Osteocyte (in vitro differentiated cells): Measurements from ENCODE around the gene NUP133. TPM values are rescaled to one million over a fixed set of nuclear protein-coding genes. Genes with fewer than 3 reads are reported as not detected.
"Not testable (repeated sequence)": the region's sequence is repeated elsewhere in the genome, so short reads cannot be mapped to it uniquely, and the experiment has no call there.

Experiments
- DNase-seq: peaks from one replicate; pipeline ENCODE4 v3.0.0; 2021; ENCODE audit warnings: mixed read lengths; ENCODE audit not compliant: unreplicated experiment; ENCODE audit errors: extremely low spot score
- H3K27ac Mint-ChIP-seq: one replicate; pipeline ENCODE4 v1.8.0; 2021; ENCODE audit warnings: mild to moderate bottlenecking, mixed read lengths; ENCODE audit not compliant: unreplicated experiment
- H3K27me3 Mint-ChIP-seq: one replicate; pipeline ENCODE4 v1.8.0; 2021; ENCODE audit warnings: mixed read lengths; ENCODE audit not compliant: unreplicated experiment
- H3K36me3 Mint-ChIP-seq: one replicate; pipeline ENCODE4 v1.8.0; 2021; ENCODE audit warnings: mixed read lengths; ENCODE audit not compliant: unreplicated experiment
- H3K4me1 Mint-ChIP-seq: one replicate; pipeline ENCODE4 v1.8.0; 2021; ENCODE audit warnings: mixed read lengths; ENCODE audit not compliant: unreplicated experiment
- H3K4me3 Mint-ChIP-seq: one replicate; pipeline ENCODE4 v1.8.0; 2021; ENCODE audit warnings: mild to moderate bottlenecking, moderate library complexity, mixed read lengths; ENCODE audit not compliant: unreplicated experiment
- H3K9me3 Mint-ChIP-seq: one replicate; pipeline ENCODE4 v1.8.0; 2021; ENCODE audit warnings: mixed read lengths; ENCODE audit not compliant: unreplicated experiment
- CTCF ChIP-seq: fragments of 200-600 bp; sonication (generic); IDR thresholded peaks from 2 replicates; pipeline ENCODE4 v1.5.0; 2021; ENCODE audit warnings: antibody characterized with exemption, mild to moderate bottlenecking, moderate library complexity
- total RNA-seq: library from RNA; stranded (reverse); gene quantifications from 2 replicates; pipeline ENCODE4 v1.2.1, GENCODE V29; 2021

NUP133 gene
- total RNA-seq, 1 donor from 2014 or later, result 40.4 TPM

GRCh38 chr1:229397762-229398161 lies 110.4 kb downstream of the NUP133 start:
- Mint-ChIP-seq H3K4me3 (no peak overlapping the region), H3K36me3 (no peaks in the 10 kb centered on the region), H3K27ac (no peak overlapping the region), H3K9me3 (no peaks in the 10 kb centered on the region), H3K4me1 (no peaks in the 10 kb centered on the region), H3K27me3 (peaks cover 34% of the 10 kb centered on the region)
- no peak for DNase-seq
- no peak for TF ChIP-seq CTCF

DNA sequence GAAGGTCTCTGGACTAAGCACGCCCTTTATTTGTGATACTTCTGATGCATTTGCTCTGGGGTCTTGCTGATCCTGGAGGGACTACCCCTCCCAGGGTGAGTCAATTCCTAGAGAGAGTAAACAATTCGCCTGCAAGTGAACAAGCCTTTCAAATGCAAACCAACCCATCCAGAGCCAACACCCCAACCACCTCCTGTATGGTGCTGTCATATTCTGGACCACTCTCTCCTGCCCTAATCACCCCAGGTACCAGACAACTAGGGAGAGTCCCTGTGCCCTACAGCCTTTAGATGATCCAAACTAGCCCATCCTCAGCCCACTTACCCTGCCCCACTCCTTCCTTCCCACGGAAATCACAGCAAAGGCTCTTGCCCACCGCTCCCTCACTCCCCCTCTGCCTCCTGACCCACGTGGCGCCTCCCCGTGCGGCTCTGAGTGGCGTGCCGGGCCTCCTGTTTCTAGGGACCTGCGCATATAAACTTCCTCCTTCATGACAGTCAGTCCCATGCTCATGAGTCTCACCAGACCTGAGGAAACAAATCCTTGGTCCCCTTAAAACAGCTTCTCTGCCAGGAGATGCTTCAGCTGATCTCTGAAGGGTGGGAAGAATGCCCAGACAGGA lies 111.4 kb downstream of the NUP133 start:
- no peak overlapping the region for H3K27ac Mint-ChIP-seq
- no peaks in the 10 kb centered on the region for H3K36me3 Mint-ChIP-seq
- no peaks in the 10 kb centered on the region for H3K4me1 Mint-ChIP-seq
- no peaks in the 10 kb centered on the region for H3K9me3 Mint-ChIP-seq
- no peak for DNase-seq
- TF ChIP-seq CTCF, result no peak
- H3K4me3 Mint-ChIP-seq, result no peak overlapping the region
- peaks cover 27% of the 10 kb centered on the region for H3K27me3 Mint-ChIP-seq

GRCh38 chr1:229394517-229394916 lies 113.6 kb downstream of the NUP133 start:
- H3K4me3 Mint-ChIP-seq, DNase-seq, H3K36me3 Mint-ChIP-seq, H3K4me1 Mint-ChIP-seq, H3K9me3 Mint-ChIP-seq, H3K27ac Mint-ChIP-seq: not testable (repeated sequence)
- H3K27me3 Mint-ChIP-seq, result peaks cover 13% of the 10 kb centered on the region

DNA sequence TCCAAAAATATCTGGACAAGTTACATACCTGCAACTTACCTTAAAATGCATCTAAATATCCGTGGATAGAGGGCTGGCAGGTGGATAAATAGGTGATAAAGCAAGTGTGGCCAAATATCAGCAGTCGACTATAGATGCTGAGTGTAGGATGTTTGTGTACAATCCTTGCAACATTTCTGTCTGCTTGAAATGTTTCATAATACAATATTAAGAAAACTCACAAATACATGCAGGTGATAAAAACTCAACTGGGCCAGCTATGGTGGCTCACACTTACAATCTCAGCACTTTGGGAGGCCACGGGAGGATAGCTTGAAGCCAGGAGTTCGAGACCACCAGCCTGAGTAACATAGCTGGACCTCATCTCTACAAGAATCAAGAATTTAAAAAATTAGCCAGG lies 115.2 kb downstream of the NUP133 start:
- TF ChIP-seq CTCF, result no peak
- Mint-ChIP-seq H3K27me3 (peaks cover 9% of the 10 kb centered on the region), H3K36me3 (no peaks in the 10 kb centered on the region), H3K9me3 (no peaks in the 10 kb centered on the region), H3K4me3 (no peak overlapping the region), H3K4me1 (peaks cover 19% of the 10 kb centered on the region), H3K27ac (no peak overlapping the region)
- no peak for DNase-seq

Other genes starting within 250 kb of the NUP133 start
- 51.9 and 53.1 TPM in 2 replicates for gene RAB4A, start 237.2 kb downstream of the NUP133 start, total RNA-seq
- gene CCSAP, start 165.3 kb downstream of the NUP133 start, total RNA-seq, result 5.4 and 5.7 TPM in 2 replicates
- gene ACTA1, start 74.2 kb downstream of the NUP133 start, total RNA-seq, result 0.55 TPM in 1 of 2 replicates, not detected in the other
- 20.1 and 20.2 TPM in 2 replicates for gene ABCB10, start 50.4 kb upstream of the NUP133 start, total RNA-seq
- gene TAF5L, start 117.8 kb upstream of the NUP133 start, total RNA-seq, result 18.3 and 18.4 TPM in 2 replicates
- gene URB2, start 117.9 kb upstream of the NUP133 start, total RNA-seq, result 11.1 and 11.5 TPM in 2 replicates